PC-3 (cell line): ENCODE measurements around the gene ADGRF3. TPM values are rescaled to one million over a fixed set of nuclear protein-coding genes. Genes with fewer than 3 reads are reported as not detected.
"Not testable (repeated sequence)": the region's sequence is repeated elsewhere in the genome, so short reads cannot be mapped to it uniquely, and the experiment has no call there.

ENCODE experiments used
- ATAC-seq: fragments of 200-7000 bp; cut with Tn5 transposase; 2 replicates; pipeline ENCODE4 v1.9.1; 2020; ENCODE audit warnings: mild to moderate bottlenecking, moderate library complexity
- BruUV-seq: library from RNA; stranded (reverse); fragments of 400-500 nt; replicated peaks from 2 replicates; lab custom pipeline; 2021; lab: Mats Ljungman, UMichigan
- CTCF ChIA-PET: fragments of 300-600 bp; sonication (Branson Sonifier 250); formaldehyde crosslinking; loops from one replicate; lab custom pipeline; 2022; ENCODE audit warnings: antibody characterized with exemption; lab: Charles Lee
- POLR2A ChIA-PET: fragments of 300-600 bp; sonication (Branson Sonifier 250); formaldehyde crosslinking; loops from one replicate; lab custom pipeline; 2022; ENCODE audit warnings: antibody characterized with exemption; ENCODE audit not compliant: unreplicated experiment; lab: Charles Lee
- DNase-seq: peaks from one replicate; pipeline ENCODE4 v3.0.0-alpha.2; 2015
- H2AFZ ChIP-seq: fragments of 300-600 bp; sonication (generic); 2 replicates; pipeline ENCODE4 v1.6.0; 2016; ENCODE audit warnings: antibody characterized with exemption, low read length
- H3F3A ChIP-seq: fragments of 300-600 bp; sonication (generic); one replicate; pipeline ENCODE4 v1.6.0; 2017; ENCODE audit warnings: antibody characterized with exemption, low read length, control low read depth, mild to moderate bottlenecking; ENCODE audit not compliant: unreplicated experiment
- H3K27ac ChIP-seq: fragments of 300-600 bp; sonication (generic); 2 replicates; pipeline ENCODE4 v1.5.1; 2016; ENCODE audit warnings: mild to moderate bottlenecking, low read length
- H3K27me3 ChIP-seq: fragments of 300-600 bp; sonication (generic); 2 replicates; pipeline ENCODE4 v1.6.1; 2016; ENCODE audit warnings: low read length, mixed read lengths
- H3K36me3 ChIP-seq: fragments of 300-600 bp; sonication (generic); 2 replicates; pipeline ENCODE4 v1.6.1; 2016; ENCODE audit warnings: low read depth, mixed run types, low read length, mixed read lengths
- H3K4me1 ChIP-seq: fragments of 300-600 bp; sonication (generic); 2 replicates; pipeline ENCODE4 v1.5.1; 2016; ENCODE audit warnings: low read length; ENCODE audit not compliant: insufficient read depth
- H3K4me2 ChIP-seq: fragments of 300-600 bp; sonication (generic); 2 replicates; pipeline ENCODE4 v1.6.0; 2016; ENCODE audit warnings: low read length
- H3K4me3 ChIP-seq: fragments of 300-600 bp; sonication (generic); 2 replicates; pipeline ENCODE4 v1.5.1; 2016; ENCODE audit warnings: mild to moderate bottlenecking, low read length, mixed read lengths
- H3K79me2 ChIP-seq: fragments of 300-600 bp; sonication (generic); 2 replicates; pipeline ENCODE4 v1.6.1; 2017; ENCODE audit warnings: low read length, mixed read lengths
- H3K9ac ChIP-seq: fragments of 300-600 bp; sonication (generic); 2 replicates; pipeline ENCODE4 v1.6.0; 2016; ENCODE audit warnings: mild to moderate bottlenecking, low read length
- H3K9me2 ChIP-seq: fragments of 300-600 bp; sonication (generic); replicated peaks from 2 replicates; pipeline ENCODE4 v1.6.1; 2016; ENCODE audit warnings: mixed run types, low read length, mixed read lengths
- H3K9me3 ChIP-seq: fragments of 300-600 bp; sonication (generic); 2 replicates; pipeline ENCODE4 v1.6.1; 2016; ENCODE audit warnings: low read length, mixed read lengths
- H4K20me1 ChIP-seq: fragments of 300-600 bp; sonication (generic); 2 replicates; pipeline ENCODE4 v1.6.1; 2016; ENCODE audit warnings: low read length, mixed read lengths
- CTCF ChIP-seq: fragments of 300-600 bp; sonication (generic); conservative IDR thresholded peaks from 2 replicates; pipeline ENCODE4 v1.5.1; 2017; ENCODE audit warnings: antibody characterized with exemption, low read depth, mild to moderate bottlenecking, low read length
- EZH2 ChIP-seq: fragments of 300-600 bp; sonication (generic); IDR thresholded peaks from one replicate; pipeline ENCODE4 v1.6.1; 2017; ENCODE audit warnings: antibody characterized with exemption, mild to moderate bottlenecking, low read length; ENCODE audit not compliant: unreplicated experiment
- EZH2phosphoT487 ChIP-seq: fragments of 300-600 bp; sonication (generic); IDR thresholded peaks from 2 replicates; pipeline ENCODE4 v1.6.1; 2018; ENCODE audit warnings: mild to moderate bottlenecking, antibody characterized with exemption, low read length, borderline replicate concordance
- intact Hi-C: fragments of 100-400 bp; cut with micrococcal nuclease; formaldehyde crosslinking; loops from 2 replicates; pipeline ENCODE4 v1.9.0; 2023
- total RNA-seq: library from RNA; depleted of rRNA; stranded (reverse); fragments of >200 nt; gene quantifications from 2 replicates; pipeline ENCODE4 v1.2.3, GENCODE V29; 2014

The ADGRF3 gene
- total RNA-seq, 1 experiment from 2014 or later: not detected

- H2AFZ ChIP-seq: no peak overlapping the region
- H3K79me2 ChIP-seq: peaks cover 96% of the 10 kb centered on the region
- no peak for TF ChIP-seq EZH2phosphoT487
- no peak for TF ChIP-seq CTCF
- no peak for TF ChIP-seq EZH2
- H3K4me3 ChIP-seq: peak overlapping the region; percentile 17
- DNase-seq: peak; percentile 96
- peaks cover 17% of the 10 kb centered on the region; the same call in 1 of the 2 replicates for H4K20me1 ChIP-seq
- 0 out of 2 replicates have a peak, but pooled peaks cover 4% of the 10 kb centered on the region for H3K36me3 ChIP-seq
- peak overlapping the region; percentile 50 for H3K27ac ChIP-seq
- H3K9me2 ChIP-seq: no peaks in the 10 kb centered on the region
- POLR2A ChIA-PET: interaction anchor here (0.6 to 1.0 kb wide), 3 partner anchors 10 to 1351 kb away, joined by 3 to 6 read pairs (median 3); partner anchors contain the start of gene SELENOI
- no peaks in the 10 kb centered on the region for H3F3A ChIP-seq
- 0 out of 2 replicates have a peak overlapping the region, but pooled peaks have one; percentile 21 for H3K9ac ChIP-seq
- CTCF ChIA-PET: interaction anchor here (0.7 kb wide), 1 partner anchor 1190 kb away, joined by 5 read pairs; no protein-coding TSS in a partner anchor
- H3K4me1 ChIP-seq: peaks cover 25% of the 10 kb centered on the region
- intact Hi-C loops: no loop called here
- H3K9me3 ChIP-seq: no peaks in the 10 kb centered on the region
- peak overlapping the region; percentile 68 for H3K4me2 ChIP-seq
- peak; percentile 97 for ATAC-seq
- TSS peak; percentile 55 for BruUV-seq
- H3K27me3 ChIP-seq: no peaks in the 10 kb centered on the region
Observed at GRCh38 chr2:26355038-26355995, 8.7 kb upstream of the ADGRF3 start.

- POLR2A ChIA-PET, H3K27ac ChIP-seq, intact Hi-C loops, H3K27me3 ChIP-seq, H2AFZ ChIP-seq, BruUV-seq, CTCF ChIA-PET, DNase-seq, H3K36me3 ChIP-seq, H3K9ac ChIP-seq, H3F3A ChIP-seq, H3K9me2 ChIP-seq, H3K9me3 ChIP-seq, H3K4me3 ChIP-seq, ATAC-seq: not testable (repeated sequence)
- Histone ChIP-seq H4K20me1 (peaks cover 17% of the 10 kb centered on the region; the same call in 1 of the 2 replicates), H3K79me2 (peaks cover 96% of the 10 kb centered on the region), H3K4me2 (peak overlapping the region; percentile 68), H3K4me1 (peaks cover 25% of the 10 kb centered on the region)
Observed at GRCh38 chr2:26354469-26354868, 7.9 kb upstream of the ADGRF3 start.

- Histone ChIP-seq H4K20me1 (peaks cover 17% of the 10 kb centered on the region; the same call in 1 of the 2 replicates), H3K9ac (no peak overlapping the region), H3K9me2 (no peaks in the 10 kb centered on the region), H3K9me3 (no peaks in the 10 kb centered on the region), H2AFZ (no peak overlapping the region), H3F3A (no peaks in the 10 kb centered on the region), H3K4me1 (peaks cover 33% of the 10 kb centered on the region), H3K27ac (no peak overlapping the region), H3K79me2 (peaks cover 96% of the 10 kb centered on the region), H3K36me3 (0 out of 2 replicates have a peak, but pooled peaks cover 4% of the 10 kb centered on the region), H3K4me3 (no peak overlapping the region), H3K27me3 (no peaks in the 10 kb centered on the region), H3K4me2 (no peak overlapping the region)
- BruUV-seq: no TSS peak
- ChIA-PET POLR2A (no interaction called here), CTCF (no interaction called here)
- ATAC-seq: peak; percentile 53
- DNase-seq: peak; percentile 69
- TF ChIP-seq EZH2: no peak
- TF ChIP-seq EZH2phosphoT487: no peak
- intact Hi-C loops: no loop called here
Observed at GRCh38 chr2:26352892-26353291, 6.3 kb upstream of the ADGRF3 start.
